Activated CD4-positive, alpha-beta memory T cell treated with anti-CD3 and anti-CD28 coated beads, Interleukin-2, amount 10 ng/mL, durations not matched to agents 7 days and 5 days (primary cell): Measurements from ENCODE around the gene SEMA4D. TPM values are rescaled to one million over a fixed set of nuclear protein-coding genes. Genes with fewer than 3 reads are reported as not detected.
"Not testable (repeated sequence)": the region's sequence is repeated elsewhere in the genome, so short reads cannot be mapped to it uniquely, and the experiment has no call there.

Experiments used
- CTCF ChIA-PET: fragments of 350-600 bp; sonication (Branson Sonifier 250); formaldehyde crosslinking; loops from one replicate; lab custom pipeline; 2021; ENCODE audit warnings: antibody characterized with exemption, inconsistent platforms; lab: Charles Lee
- POLR2A ChIA-PET: fragments of 350-600 bp; sonication (Branson Sonifier 250); formaldehyde crosslinking; loops from one replicate; lab custom pipeline; 2021; ENCODE audit warnings: antibody characterized with exemption; lab: Charles Lee
- DNase-seq: peaks from one replicate; pipeline ENCODE4 v3.0.0-alpha.2; 2020
- H3K27ac Mint-ChIP-seq: one replicate; pipeline ENCODE4 v1.8.0; 2021; ENCODE audit warnings: mild to moderate bottlenecking, mixed read lengths
- H3K27me3 Mint-ChIP-seq: one replicate; pipeline ENCODE4 v1.8.0; 2021; ENCODE audit warnings: mixed read lengths
- H3K36me3 Mint-ChIP-seq: one replicate; pipeline ENCODE4 v1.8.0; 2021; ENCODE audit warnings: low read depth, mixed read lengths
- H3K4me1 Mint-ChIP-seq: one replicate; pipeline ENCODE4 v1.8.0; 2021; ENCODE audit warnings: mixed read lengths
- H3K4me3 Mint-ChIP-seq: one replicate; pipeline ENCODE4 v1.8.0; 2021; ENCODE audit warnings: mild to moderate bottlenecking, mixed read lengths
- H3K9me3 Mint-ChIP-seq: one replicate; pipeline ENCODE4 v1.8.0; 2021; ENCODE audit warnings: mixed read lengths
- total RNA-seq, 2 experiments: library from RNA; stranded (reverse); gene quantifications; one replicate each; pipeline ENCODE4 v1.2.3, GENCODE V29; 2021

Gene SEMA4D
- total RNA-seq, 2 experiments from 2014 or later, result 339 to 350 TPM

GRCh38 chr9:89345476-89345875, 152.4 kb downstream of the SEMA4D start:
- Mint-ChIP-seq H3K4me1 (peaks cover 34% of the 10 kb centered on the region), H3K27me3 (no peaks in the 10 kb centered on the region), H3K4me3 (no peak overlapping the region), H3K9me3 (peaks cover 1% of the 10 kb centered on the region), H3K36me3 (peaks cover 93% of the 10 kb centered on the region), H3K27ac (no peak overlapping the region)
- CTCF ChIA-PET, result interaction anchor here (1.0 kb wide), 1 partner anchor 203 kb away, joined by 4 read pairs; no protein-coding TSS in a partner anchor
- POLR2A ChIA-PET, result interaction anchor here (1.3 kb wide), 1 partner anchor 13 kb away, joined by 6 read pairs; no protein-coding TSS in a partner anchor
- no peak for DNase-seq

DNA sequence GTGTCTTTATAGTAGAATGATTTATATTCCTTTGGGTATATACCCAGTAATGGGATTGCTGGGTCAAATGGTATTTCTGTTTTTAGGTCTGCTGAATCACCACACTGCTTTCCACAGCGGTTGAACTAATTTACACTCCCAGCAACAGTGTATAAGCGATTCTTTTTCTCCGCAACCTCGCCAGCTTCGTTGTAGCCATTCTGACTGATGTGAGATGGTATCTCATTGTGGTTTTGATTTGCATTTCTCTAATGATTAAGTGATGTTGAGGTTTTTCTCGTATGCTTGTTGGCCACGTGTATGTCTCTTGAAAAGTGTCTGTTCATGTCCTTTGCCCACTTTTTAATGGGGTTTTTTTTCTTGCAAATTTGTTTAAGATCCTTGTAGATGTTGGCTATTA, 154.1 kb downstream of the SEMA4D start:
- DNase-seq, result not testable (repeated sequence)

GRCh38 chr9:89342948-89343347, 155.0 kb downstream of the SEMA4D start:
- Mint-ChIP-seq H3K36me3 (peaks cover 91% of the 10 kb centered on the region), H3K27me3 (no peaks in the 10 kb centered on the region), H3K27ac (no peak overlapping the region), H3K9me3 (peaks cover 1% of the 10 kb centered on the region), H3K4me1 (peaks cover 49% of the 10 kb centered on the region), H3K4me3 (no peak overlapping the region)
- DNase-seq, result no peak
- ChIA-PET CTCF (no interaction called here), POLR2A (interaction anchor here (1.0 to 1.9 kb wide), 4 partner anchors 16 to 32 kb away, joined by 3 to 4 read pairs (median 4); partner anchors contain the start of gene CKS2)

More for the DNA sequence above, 154.1 kb downstream of the SEMA4D start:
- H3K27me3 Mint-ChIP-seq, H3K4me3 Mint-ChIP-seq, CTCF ChIA-PET, H3K9me3 Mint-ChIP-seq: not testable (repeated sequence)
- peaks cover 46% of the 10 kb centered on the region for H3K4me1 Mint-ChIP-seq
- peaks cover 94% of the 10 kb centered on the region for H3K36me3 Mint-ChIP-seq
- H3K27ac Mint-ChIP-seq, result peak overlapping the region; percentile 17
- POLR2A ChIA-PET, result interaction anchor here (1.1 to 1.5 kb wide), 3 partner anchors 14 to 18 kb away, joined by 4 read pairs; no protein-coding TSS in a partner anchor

DNA sequence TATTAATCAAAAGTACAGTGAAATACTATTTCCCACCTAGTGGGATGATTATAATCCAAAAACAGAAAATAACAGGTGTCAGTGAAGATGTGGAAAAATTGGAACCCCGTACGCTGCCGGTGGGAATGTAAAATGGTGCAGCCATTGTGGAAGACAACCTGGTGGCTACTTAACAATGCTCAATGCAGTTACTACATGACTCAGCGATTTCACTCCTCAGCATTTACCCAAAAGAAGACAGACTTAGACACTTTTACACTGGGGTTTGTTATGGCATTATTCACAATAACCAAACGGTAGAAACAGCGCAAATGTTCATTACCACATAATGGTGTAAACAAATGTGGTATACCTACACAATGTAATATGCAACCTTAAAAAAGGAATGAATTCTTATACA, 155.7 kb downstream of the SEMA4D start:
- POLR2A ChIA-PET, result interaction anchor here (1.0 to 1.9 kb wide), 3 partner anchors 28 to 84 kb away, joined by 3 to 4 read pairs (median 3); partner anchors contain the start of gene CKS2
- no peak overlapping the region for H3K4me3 Mint-ChIP-seq
- no peak overlapping the region for H3K27ac Mint-ChIP-seq
- peaks cover 49% of the 10 kb centered on the region for H3K4me1 Mint-ChIP-seq
- H3K36me3 Mint-ChIP-seq, result peaks cover 94% of the 10 kb centered on the region
- peaks cover 1% of the 10 kb centered on the region for H3K9me3 Mint-ChIP-seq
- H3K27me3 Mint-ChIP-seq, result no peaks in the 10 kb centered on the region
- CTCF ChIA-PET, result no interaction called here
- DNase-seq, result no peak

- POLR2A ChIA-PET, result no interaction called here
- no peak for DNase-seq
- Mint-ChIP-seq H3K4me3 (no peak overlapping the region), H3K9me3 (peaks cover 1% of the 10 kb centered on the region), H3K27ac (peak overlapping the region; percentile 60), H3K4me1 (peaks cover 45% of the 10 kb centered on the region), H3K36me3 (peaks cover 87% of the 10 kb centered on the region), H3K27me3 (no peaks in the 10 kb centered on the region)
- CTCF ChIA-PET, result no interaction called here
These were observed 157.6 kb downstream of the SEMA4D start for GRCh38 chr9:89340332-89340731.

- H3K4me3 Mint-ChIP-seq, result no peak overlapping the region
- H3K27ac Mint-ChIP-seq, result peak overlapping the region; percentile 25
- CTCF ChIA-PET, result interaction anchor here (0.6 kb wide), 1 partner anchor 68 kb away, joined by 3 read pairs; no protein-coding TSS in a partner anchor
- peaks cover 40% of the 10 kb centered on the region for H3K4me1 Mint-ChIP-seq
- peaks cover 85% of the 10 kb centered on the region for H3K36me3 Mint-ChIP-seq
- H3K27me3 Mint-ChIP-seq, result no peaks in the 10 kb centered on the region
- peaks cover 1% of the 10 kb centered on the region for H3K9me3 Mint-ChIP-seq
- POLR2A ChIA-PET, result no interaction called here
- no peak for DNase-seq
These were observed 158.1 kb downstream of the SEMA4D start for GRCh38 chr9:89339807-89340206.

DNA sequence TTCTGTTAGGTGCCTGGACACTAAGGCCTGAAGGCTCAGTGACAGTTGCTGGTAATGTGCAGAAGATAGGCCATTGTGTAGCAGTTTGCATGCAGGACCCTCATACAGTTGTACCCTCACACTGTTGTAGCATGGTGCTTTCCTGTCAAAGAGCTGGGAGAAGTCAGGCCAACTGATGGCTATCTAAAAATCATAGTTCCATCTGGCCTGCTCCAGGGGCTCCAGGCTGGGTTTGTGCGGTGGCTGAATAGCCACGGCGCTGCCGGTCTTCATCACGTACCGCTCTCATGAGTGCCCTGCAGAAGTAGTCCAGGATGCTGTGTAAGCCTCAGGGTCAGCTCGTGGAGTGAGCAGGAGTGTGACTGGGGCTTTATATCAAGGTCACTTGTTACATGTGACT, 167.4 kb downstream of the SEMA4D start:
- Mint-ChIP-seq H3K27me3 (no peaks in the 10 kb centered on the region), H3K9me3 (no peaks in the 10 kb centered on the region), H3K4me3 (no peak overlapping the region), H3K27ac (no peak overlapping the region), H3K4me1 (peaks cover 3% of the 10 kb centered on the region), H3K36me3 (peaks cover 59% of the 10 kb centered on the region)
- POLR2A ChIA-PET, result no interaction called here
- DNase-seq, result no peak
- CTCF ChIA-PET, result no interaction called here

GRCh38 chr9:89329917-89330316, 168.0 kb downstream of the SEMA4D start:
- H3K9me3 Mint-ChIP-seq, result no peaks in the 10 kb centered on the region
- H3K4me3 Mint-ChIP-seq, result no peak overlapping the region
- no peak for DNase-seq
- ChIA-PET POLR2A (no interaction called here), CTCF (no interaction called here)
- no peak overlapping the region for H3K27ac Mint-ChIP-seq
- H3K36me3 Mint-ChIP-seq, result peaks cover 55% of the 10 kb centered on the region
- H3K27me3 Mint-ChIP-seq, result no peaks in the 10 kb centered on the region
- H3K4me1 Mint-ChIP-seq, result peaks cover 5% of the 10 kb centered on the region

DNA sequence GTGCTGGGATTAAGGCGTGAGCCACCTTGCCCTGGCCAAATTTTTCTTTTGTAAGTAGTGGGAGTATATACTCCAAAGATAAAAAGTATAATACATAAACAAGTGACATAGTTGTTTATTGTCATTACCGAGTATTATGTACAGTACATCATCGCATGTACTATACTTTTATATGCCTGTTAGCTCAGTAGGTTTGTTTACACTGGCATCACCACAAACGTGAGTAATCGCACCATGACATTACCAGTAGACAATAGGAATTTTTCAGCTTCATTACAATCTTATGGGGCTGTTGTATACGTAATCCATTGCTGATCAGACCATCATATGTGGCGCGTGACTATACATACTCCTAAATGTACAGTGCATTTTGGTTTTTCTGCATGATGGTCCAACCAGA, 169.8 kb downstream of the SEMA4D start:
- Mint-ChIP-seq H3K9me3 (no peaks in the 10 kb centered on the region), H3K27ac (no peak overlapping the region), H3K36me3 (peaks cover 45% of the 10 kb centered on the region), H3K4me3 (no peak overlapping the region), H3K27me3 (no peaks in the 10 kb centered on the region), H3K4me1 (peaks cover 10% of the 10 kb centered on the region)
- ChIA-PET POLR2A (interaction anchor here (1.3 to 1.7 kb wide), 2 partner anchors 15 to 16 kb away, joined by 4 read pairs; no protein-coding TSS in a partner anchor), CTCF (interaction anchor here (1.0 kb wide), 1 partner anchor 774 kb away, joined by 3 read pairs; no protein-coding TSS in a partner anchor)
- DNase-seq, result no peak

DNA sequence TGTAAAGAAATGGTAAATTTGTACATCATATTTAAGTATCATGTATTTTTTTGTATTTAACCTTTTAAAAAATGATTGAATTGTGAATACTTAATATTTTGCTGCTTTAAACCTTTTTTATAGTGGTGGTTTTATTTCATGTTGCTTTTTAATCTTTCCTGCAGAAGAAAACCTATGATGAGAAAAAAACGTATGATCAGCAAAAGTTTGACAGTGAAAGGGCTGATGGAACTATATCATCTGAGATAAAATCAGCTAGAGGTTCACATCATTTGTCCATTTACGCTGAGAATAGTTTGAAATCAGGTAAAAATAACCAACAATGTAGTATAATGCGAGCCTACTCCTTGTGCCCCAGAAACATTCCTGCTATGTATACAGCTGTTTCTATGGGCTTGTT, 172.2 kb downstream of the SEMA4D start:
- ChIA-PET CTCF (interaction anchor here (1.2 kb wide), 1 partner anchor 223 kb away, joined by 5 read pairs; no protein-coding TSS in a partner anchor), POLR2A (interaction anchor here (1.1 to 1.6 kb wide), 2 partner anchors 12 to 18 kb away, joined by 4 read pairs; no protein-coding TSS in a partner anchor)
- no peaks in the 10 kb centered on the region for H3K27me3 Mint-ChIP-seq
- H3K9me3 Mint-ChIP-seq, result no peaks in the 10 kb centered on the region
- no peak overlapping the region for H3K4me3 Mint-ChIP-seq
- H3K36me3 Mint-ChIP-seq, result peaks cover 44% of the 10 kb centered on the region
- H3K4me1 Mint-ChIP-seq, result peaks cover 31% of the 10 kb centered on the region
- DNase-seq, result no peak
- no peak overlapping the region for H3K27ac Mint-ChIP-seq

DNA sequence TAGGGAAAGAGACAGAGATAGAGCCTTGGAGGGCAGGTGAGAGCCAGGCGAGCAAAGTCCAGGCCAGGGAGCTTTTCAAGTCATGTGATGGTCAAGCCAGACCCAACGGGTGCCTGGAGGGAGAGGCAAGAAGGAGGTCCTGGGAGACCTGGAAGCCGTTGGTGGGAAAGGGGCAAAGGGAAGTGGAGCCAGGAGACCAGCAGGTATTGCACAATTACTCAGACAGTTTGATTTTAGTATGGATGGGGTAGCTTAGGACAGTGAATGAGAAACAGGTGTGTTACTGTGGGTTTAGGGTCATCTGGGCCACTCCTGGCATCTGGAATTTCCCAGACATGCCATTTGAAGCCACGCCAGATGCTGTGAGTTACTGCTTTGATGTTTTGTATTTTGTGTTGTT, 174.5 kb downstream of the SEMA4D start:
- Mint-ChIP-seq H3K9me3 (no peaks in the 10 kb centered on the region), H3K27me3 (no peaks in the 10 kb centered on the region), H3K4me1 (peaks cover 49% of the 10 kb centered on the region), H3K27ac (no peak overlapping the region), H3K36me3 (peaks cover 35% of the 10 kb centered on the region), H3K4me3 (no peak overlapping the region)
- POLR2A ChIA-PET, result interaction anchor here (1.2 kb wide), 2 partner anchors 12 to 13 kb away, joined by 3 to 4 read pairs; no protein-coding TSS in a partner anchor
- CTCF ChIA-PET, result interaction anchor here (1.4 kb wide), 1 partner anchor 225 kb away, joined by 5 read pairs; no protein-coding TSS in a partner anchor
- DNase-seq, result no peak

GRCh38 chr9:89319015-89319905, 178.7 kb downstream of the SEMA4D start:
- peak overlapping the region; percentile 90 for H3K27ac Mint-ChIP-seq
- peak overlapping the region; percentile 79 for H3K4me3 Mint-ChIP-seq
- CTCF ChIA-PET, result interaction anchor here (0.7 to 3.3 kb wide), 7 partner anchors 54 to 279 kb away, joined by 3 to 26 read pairs (median 4); no protein-coding TSS in a partner anchor
- POLR2A ChIA-PET, result interaction anchor here (0.7 to 2.8 kb wide), 15 partner anchors 9 to 286 kb away, joined by 3 to 18 read pairs (median 4); partner anchors contain the start of genes CKS2 and GADD45G
- H3K4me1 Mint-ChIP-seq, result peaks cover 80% of the 10 kb centered on the region
- no peak for DNase-seq
- H3K27me3 Mint-ChIP-seq, result no peaks in the 10 kb centered on the region
- peaks cover 64% of the 10 kb centered on the region for H3K36me3 Mint-ChIP-seq
- H3K9me3 Mint-ChIP-seq, result no peaks in the 10 kb centered on the region
